WI38 (cell line): ENCODE measurements around the gene USP3.
"Not testable (repeated sequence)": the region's sequence is repeated elsewhere in the genome, so short reads cannot be mapped to it uniquely, and the experiment has no call there.

Experiments
- H3K4me3 ChIP-seq: 2 replicates; pipeline ENCODE4 v1.5.1; 2011; ENCODE audit warnings: low read depth, mild to moderate bottlenecking, control low read depth, low read length
- CTCF ChIP-seq: IDR thresholded peaks from 2 replicates; pipeline ENCODE4 v1.5.1; 2012; ENCODE audit warnings: low read depth, mild to moderate bottlenecking, control low read depth, low read length

The USP3 gene

DNA sequence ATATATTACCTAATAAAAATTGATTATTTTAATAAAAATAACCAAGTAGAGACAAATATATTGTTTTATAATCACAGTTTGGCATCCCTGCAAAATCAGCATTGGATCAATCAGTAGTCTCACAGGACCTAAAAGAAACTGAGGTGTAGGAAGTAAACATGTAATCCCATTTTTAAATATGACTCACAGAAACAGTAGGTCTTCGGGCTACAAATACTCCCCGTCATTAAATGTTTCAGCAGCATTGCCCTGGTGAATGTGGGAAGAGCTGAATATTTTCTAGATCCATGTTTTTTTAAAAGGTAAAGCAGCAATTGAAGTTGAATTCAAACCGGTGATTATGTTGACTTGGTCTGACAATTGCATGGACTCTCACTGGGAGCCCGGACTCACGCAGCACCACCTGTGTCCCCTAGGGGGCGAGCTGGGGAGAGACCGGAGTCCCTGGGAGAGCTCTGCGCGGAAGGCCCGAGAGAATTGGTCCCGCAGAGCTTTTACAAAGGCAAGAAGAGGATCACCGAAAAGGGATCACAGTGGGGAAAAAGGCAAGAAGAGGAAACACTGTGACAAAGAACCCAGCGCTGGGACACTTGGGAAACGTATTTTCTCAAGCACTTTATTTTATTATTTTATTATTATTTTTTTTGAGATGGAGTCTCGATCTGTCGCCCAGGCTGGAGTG is 17.2 kb upstream of the USP3 start:
- H3K4me3 ChIP-seq = no peak overlapping the region
- TF ChIP-seq CTCF = peak; percentile 93

- H3K4me3 ChIP-seq = not testable (repeated sequence)
Observed at GRCh38 chr15:63487758-63488397, 16.5 kb upstream of the USP3 start.

GRCh38 chr15:63488398-63488960 is 15.9 kb upstream of the USP3 start:
- H3K4me3 ChIP-seq = no peak overlapping the region
- TF ChIP-seq CTCF = no peak

- no peak overlapping the region for H3K4me3 ChIP-seq
- no peak for TF ChIP-seq CTCF
Observed at GRCh38 chr15:63489352-63489751, 15.0 kb upstream of the USP3 start.

- TF ChIP-seq CTCF = no peak
- no peak overlapping the region for H3K4me3 ChIP-seq
Observed at GRCh38 chr15:63490345-63491034, 13.9 kb upstream of the USP3 start.

GRCh38 chr15:63491116-63491827 is 13.1 kb upstream of the USP3 start:
- no peak overlapping the region for H3K4me3 ChIP-seq
- TF ChIP-seq CTCF = no peak

DNA sequence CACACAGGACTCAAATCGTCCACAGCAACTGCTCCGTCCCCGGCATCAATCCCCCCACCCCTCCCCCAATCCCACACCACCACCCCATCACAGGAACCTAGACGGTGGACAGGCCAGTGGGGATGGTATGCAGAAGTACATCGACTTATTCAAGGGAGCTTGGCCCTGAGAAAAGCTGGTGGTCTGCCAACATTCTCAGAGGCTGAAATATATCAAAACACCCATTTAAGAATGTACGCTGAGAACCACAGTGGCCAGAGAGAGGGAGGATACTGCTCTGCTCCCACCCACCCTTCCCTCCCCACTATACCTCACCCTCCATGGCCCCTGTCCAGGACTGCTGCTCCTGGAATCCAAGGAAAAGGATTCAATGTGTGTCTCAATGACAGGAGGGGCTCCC is 12.4 kb upstream of the USP3 start:
- no peak for TF ChIP-seq CTCF
- H3K4me3 ChIP-seq = no peak overlapping the region
